ENCODE results near the gene APOL5.
"Not testable (repeated sequence)": the region's sequence is repeated elsewhere in the genome, so short reads cannot be mapped to it uniquely, and the experiment has no call there.

APOL5 gene

GRCh38 chr22:35717572-35717971 is at the start of gene APOL5:
APOL5 (plus strand) TSS chr22:35717872; CDS start chr22:35717872, 0 bp downstream.
- DNase-seq: no peak

GRCh38 chr22:35674335-35674734 is 43.3 kb upstream of the APOL5 start:
- DNase-seq: no peak

- not testable (repeated sequence) for DNase-seq
Observed at GRCh38 chr22:35676065-35676464, 41.6 kb upstream of the APOL5 start.

- DNase-seq: no peak
Observed at GRCh38 chr22:35677460-35678187, 40.0 kb upstream of the APOL5 start.

GRCh38 chr22:35678836-35679235 is 38.8 kb upstream of the APOL5 start:
- no peak for DNase-seq

GRCh38 chr22:35679492-35679891 is 38.2 kb upstream of the APOL5 start:
- not testable (repeated sequence) for DNase-seq

- no peak for DNase-seq
Observed at GRCh38 chr22:35681454-35682052, 36.1 kb upstream of the APOL5 start.

GRCh38 chr22:35683560-35683959 is 34.1 kb upstream of the APOL5 start:
- DNase-seq: no peak

- DNase-seq: no peak
Observed at GRCh38 chr22:35684270-35684700, 33.4 kb upstream of the APOL5 start.

- DNase-seq: no peak
Observed at GRCh38 chr22:35684732-35685131, 32.9 kb upstream of the APOL5 start.

- no peak for DNase-seq
Observed at GRCh38 chr22:35685731-35686130, 31.9 kb upstream of the APOL5 start.

- DNase-seq: no peak
Observed at GRCh38 chr22:35686298-35686697, 31.4 kb upstream of the APOL5 start.

GRCh38 chr22:35687461-35687860 is 30.2 kb upstream of the APOL5 start:
- no peak for DNase-seq

GRCh38 chr22:35688913-35689675 is 28.6 kb upstream of the APOL5 start:
- no peak for DNase-seq

- no peak for DNase-seq
Observed at GRCh38 chr22:35690001-35690400, 27.7 kb upstream of the APOL5 start.

GRCh38 chr22:35695202-35695601 is 22.5 kb upstream of the APOL5 start:
- no peak for DNase-seq

GRCh38 chr22:35697142-35697541 is 20.5 kb upstream of the APOL5 start:
- no peak for DNase-seq

GRCh38 chr22:35699852-35700251 is 17.8 kb upstream of the APOL5 start:
- DNase-seq: not testable (repeated sequence)

GRCh38 chr22:35703861-35704584 is 13.6 kb upstream of the APOL5 start:
- DNase-seq: no peak

- no peak for DNase-seq
Observed at GRCh38 chr22:35705141-35705540, 12.5 kb upstream of the APOL5 start.

GRCh38 chr22:35708453-35708852 is 9.2 kb upstream of the APOL5 start:
- no peak for DNase-seq

GRCh38 chr22:35708917-35709316 is 8.8 kb upstream of the APOL5 start:
- DNase-seq: no peak

GRCh38 chr22:35711336-35711735 is 6.3 kb upstream of the APOL5 start:
- no peak for DNase-seq
